Measurements from ENCODE around the gene NTM. TPM values are rescaled to one million over a fixed set of nuclear protein-coding genes. Genes with fewer than 3 reads are reported as not detected.
"Not testable (repeated sequence)": the region's sequence is repeated elsewhere in the genome, so short reads cannot be mapped to it uniquely, and the experiment has no call there.

NTM gene
- total RNA-seq, 1 experiment from 2014 or later, result 2.7 TPM

DNA sequence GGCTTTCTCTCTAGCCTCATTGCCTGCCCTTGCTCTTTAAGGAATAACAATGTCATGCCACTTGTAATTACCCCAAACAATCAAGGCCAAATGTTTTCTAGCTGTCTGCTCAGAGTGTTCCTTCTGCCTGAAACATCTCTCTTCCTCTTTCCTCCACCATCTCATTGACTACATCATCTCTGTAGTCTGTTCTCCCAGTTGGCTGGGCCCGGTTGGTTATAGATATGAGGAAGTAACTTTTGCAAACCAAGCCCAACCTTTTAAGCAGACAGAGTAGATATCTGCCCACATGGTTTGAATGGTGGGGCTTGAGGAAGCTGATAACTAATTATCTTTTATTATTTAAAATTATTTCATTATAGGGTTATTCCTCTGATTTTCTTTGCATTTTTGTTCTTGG lies 104.5 kb downstream of the NTM start:
- H3K4me3 ChIP-seq (ENCODE audit: insufficient read depth, low read depth, low read length), result no peak overlapping the region
- no peaks in the 10 kb centered on the region for H3K36me3 ChIP-seq (replicated peaks; ENCODE audit: control insufficient read depth, insufficient read depth, low read length)
- H3K27me3 ChIP-seq (ENCODE audit: control insufficient read depth, insufficient read depth, low read length), result no peaks in the 10 kb centered on the region
- no peak for DNase-seq

DNA sequence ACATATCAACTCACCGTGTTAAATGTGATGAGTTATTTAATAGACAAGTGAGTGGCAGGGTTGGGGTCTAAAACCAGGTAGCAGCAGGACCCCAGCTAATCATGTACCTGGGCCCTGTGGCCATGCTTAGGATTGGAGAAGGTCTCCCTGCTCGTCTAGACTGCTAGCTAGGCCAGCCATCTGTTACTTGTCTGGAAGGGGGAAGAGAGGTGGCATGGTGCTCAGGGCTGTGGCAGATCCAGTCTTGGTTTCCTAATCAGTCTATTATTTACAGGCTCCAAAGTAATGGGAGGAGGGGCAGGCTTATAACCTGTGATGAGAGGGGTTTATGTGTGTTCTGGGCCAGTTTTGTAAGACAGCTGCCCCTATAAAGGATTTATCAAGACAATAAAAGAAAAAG lies 105.9 kb downstream of the NTM start:
- Histone ChIP-seq H3K27me3 (ENCODE audit: control insufficient read depth, insufficient read depth, low read length) (no peaks in the 10 kb centered on the region), H3K4me3 (ENCODE audit: insufficient read depth, low read depth, low read length) (no peak overlapping the region), H3K36me3 (replicated peaks; ENCODE audit: control insufficient read depth, insufficient read depth, low read length) (no peaks in the 10 kb centered on the region)
- no peak for DNase-seq

DNA sequence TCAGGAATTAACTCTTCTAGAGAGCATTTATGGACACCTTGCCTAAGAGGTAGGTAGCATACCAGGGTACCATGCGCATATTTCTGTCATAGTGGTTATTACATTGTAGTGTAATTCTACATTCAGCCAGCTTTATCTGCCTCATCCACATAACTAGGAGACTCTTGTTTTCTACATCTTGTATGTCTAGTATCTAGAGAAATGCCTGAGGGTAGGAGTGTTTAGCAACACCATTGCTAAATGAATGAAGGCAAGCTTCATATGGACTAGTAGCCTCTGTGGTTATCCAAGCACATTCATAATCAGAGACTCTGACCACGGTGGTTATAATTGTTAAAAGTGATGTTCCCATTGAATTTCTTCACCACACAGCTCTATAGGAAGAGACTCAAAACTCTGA lies 107.9 kb downstream of the NTM start:
- Histone ChIP-seq H3K27me3 (ENCODE audit: control insufficient read depth, insufficient read depth, low read length) (no peaks in the 10 kb centered on the region; the same call in 1 of the 2 replicates), H3K4me3 (ENCODE audit: insufficient read depth, low read depth, low read length) (no peak overlapping the region), H3K36me3 (replicated peaks; ENCODE audit: control insufficient read depth, insufficient read depth, low read length) (no peaks in the 10 kb centered on the region)
- no peak for DNase-seq

DNA sequence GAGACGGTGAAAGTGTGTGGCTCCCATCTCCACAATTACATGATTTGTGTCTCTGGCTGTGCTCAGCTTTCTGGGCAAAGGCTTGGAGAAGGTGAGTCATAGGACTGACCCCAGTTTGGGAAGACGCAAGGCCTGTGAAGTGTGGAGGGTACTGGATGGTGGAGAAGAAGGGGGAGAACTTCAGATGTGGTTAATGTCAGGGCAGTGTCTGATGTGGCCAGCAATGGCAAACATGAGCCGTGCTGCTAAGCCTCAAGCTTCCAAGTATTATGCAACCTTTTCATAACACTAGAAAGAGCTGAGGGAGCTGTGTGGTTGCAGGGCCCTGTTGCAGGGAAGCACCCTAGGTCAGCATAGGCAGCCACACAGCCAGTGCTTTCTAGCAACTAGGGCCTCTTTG lies 110.9 kb downstream of the NTM start:
- Histone ChIP-seq H3K36me3 (replicated peaks; ENCODE audit: control insufficient read depth, insufficient read depth, low read length) (no peaks in the 10 kb centered on the region), H3K27me3 (ENCODE audit: control insufficient read depth, insufficient read depth, low read length) (no peaks in the 10 kb centered on the region; the same call in 1 of the 2 replicates), H3K4me3 (ENCODE audit: insufficient read depth, low read depth, low read length) (no peak overlapping the region)
- DNase-seq, result no peak

DNA sequence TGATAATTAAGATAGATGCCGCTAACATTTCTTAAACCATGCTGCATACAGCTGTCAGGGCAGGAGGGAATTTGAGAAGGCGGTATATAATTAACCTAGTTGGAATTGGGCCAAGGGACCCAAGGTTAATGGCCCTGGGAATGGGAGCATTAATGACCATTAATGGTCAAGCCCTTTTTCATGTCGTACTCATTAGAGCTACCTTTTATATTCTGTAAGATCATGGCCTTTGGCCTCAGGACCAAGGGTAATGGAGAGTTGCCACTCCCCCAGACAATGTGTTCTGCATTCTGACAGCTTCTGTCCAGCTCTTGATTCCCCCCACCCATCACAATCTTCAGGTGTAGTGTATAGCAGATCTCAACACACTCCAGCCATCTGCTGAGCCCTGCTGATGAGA lies 111.6 kb downstream of the NTM start:
- Histone ChIP-seq H3K4me3 (ENCODE audit: insufficient read depth, low read depth, low read length) (no peak overlapping the region), H3K36me3 (replicated peaks; ENCODE audit: control insufficient read depth, insufficient read depth, low read length) (no peaks in the 10 kb centered on the region), H3K27me3 (ENCODE audit: control insufficient read depth, insufficient read depth, low read length) (no peaks in the 10 kb centered on the region; the same call in 1 of the 2 replicates)
- no peak for DNase-seq

DNA sequence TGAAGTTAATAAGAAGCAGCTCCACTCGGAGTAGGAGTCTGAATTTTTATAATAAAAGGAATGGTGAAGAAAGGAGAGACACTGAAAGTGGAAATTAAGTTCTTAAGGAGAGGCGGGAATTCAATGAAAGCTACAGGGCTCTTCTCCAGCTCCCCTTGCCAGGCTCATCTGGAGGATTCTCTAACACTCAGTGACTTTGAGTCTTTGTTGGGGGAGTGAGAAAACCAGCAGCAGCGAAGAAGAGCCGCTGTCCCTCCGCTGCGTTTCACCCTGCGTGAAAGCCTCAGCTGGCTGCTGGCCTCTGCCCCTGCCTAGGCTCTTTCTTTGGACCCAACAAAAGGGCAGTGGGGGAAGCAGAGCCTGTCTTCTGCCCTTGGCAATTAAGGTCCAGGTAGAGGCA lies 113.0 kb downstream of the NTM start:
- no peak overlapping the region for H3K4me3 ChIP-seq (ENCODE audit: insufficient read depth, low read depth, low read length)
- no peaks in the 10 kb centered on the region; the same call in 1 of the 2 replicates for H3K27me3 ChIP-seq (ENCODE audit: control insufficient read depth, insufficient read depth, low read length)
- H3K36me3 ChIP-seq (replicated peaks; ENCODE audit: control insufficient read depth, insufficient read depth, low read length), result no peaks in the 10 kb centered on the region
- DNase-seq, result no peak

DNA sequence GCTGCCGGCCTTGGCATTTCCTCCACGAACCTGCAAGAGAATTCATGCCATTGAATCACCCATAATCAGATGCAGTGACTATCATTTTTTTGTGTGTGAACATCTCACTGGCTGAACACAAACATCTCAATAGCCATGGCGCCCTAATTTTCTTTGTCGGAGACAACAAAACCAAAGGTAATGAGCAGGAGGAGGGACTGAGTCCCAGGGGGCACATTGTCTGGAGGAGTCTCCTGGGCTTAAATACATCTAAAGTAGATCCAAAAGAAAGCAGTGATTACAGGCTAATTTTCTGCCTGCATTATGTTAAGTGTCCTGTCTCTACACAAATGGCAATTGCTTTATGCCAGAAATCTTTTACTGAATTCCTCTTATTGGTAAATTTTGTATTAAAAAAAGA lies 113.5 kb downstream of the NTM start:
- no peak overlapping the region for H3K4me3 ChIP-seq (ENCODE audit: insufficient read depth, low read depth, low read length)
- no peaks in the 10 kb centered on the region; the same call in 1 of the 2 replicates for H3K27me3 ChIP-seq (ENCODE audit: control insufficient read depth, insufficient read depth, low read length)
- no peak for DNase-seq
- H3K36me3 ChIP-seq (replicated peaks; ENCODE audit: control insufficient read depth, insufficient read depth, low read length), result no peaks in the 10 kb centered on the region

DNA sequence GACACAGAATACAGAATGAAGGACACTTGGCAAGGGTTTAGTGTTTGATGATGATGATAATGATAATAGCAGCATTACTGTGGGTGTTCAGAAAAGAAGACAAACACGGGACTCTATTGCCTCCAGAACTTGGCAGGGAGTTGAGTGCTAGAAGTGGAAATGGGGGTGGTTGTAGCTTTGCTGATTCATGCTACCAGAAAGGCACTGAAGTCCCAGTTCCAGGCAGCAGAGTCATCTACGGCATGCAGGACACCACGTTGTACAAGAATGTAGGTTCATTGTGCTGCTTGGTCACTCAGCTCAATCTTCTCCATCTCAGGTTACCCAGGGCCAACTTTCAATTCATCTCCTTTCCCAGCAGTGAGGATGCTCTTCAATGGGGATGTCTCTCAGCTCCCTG lies 115.7 kb downstream of the NTM start:
- Histone ChIP-seq H3K27me3 (ENCODE audit: control insufficient read depth, insufficient read depth, low read length) (no peaks in the 10 kb centered on the region; the same call in 1 of the 2 replicates), H3K36me3 (replicated peaks; ENCODE audit: control insufficient read depth, insufficient read depth, low read length) (no peaks in the 10 kb centered on the region), H3K4me3 (ENCODE audit: insufficient read depth, low read depth, low read length) (no peak overlapping the region)
- no peak for DNase-seq

DNA sequence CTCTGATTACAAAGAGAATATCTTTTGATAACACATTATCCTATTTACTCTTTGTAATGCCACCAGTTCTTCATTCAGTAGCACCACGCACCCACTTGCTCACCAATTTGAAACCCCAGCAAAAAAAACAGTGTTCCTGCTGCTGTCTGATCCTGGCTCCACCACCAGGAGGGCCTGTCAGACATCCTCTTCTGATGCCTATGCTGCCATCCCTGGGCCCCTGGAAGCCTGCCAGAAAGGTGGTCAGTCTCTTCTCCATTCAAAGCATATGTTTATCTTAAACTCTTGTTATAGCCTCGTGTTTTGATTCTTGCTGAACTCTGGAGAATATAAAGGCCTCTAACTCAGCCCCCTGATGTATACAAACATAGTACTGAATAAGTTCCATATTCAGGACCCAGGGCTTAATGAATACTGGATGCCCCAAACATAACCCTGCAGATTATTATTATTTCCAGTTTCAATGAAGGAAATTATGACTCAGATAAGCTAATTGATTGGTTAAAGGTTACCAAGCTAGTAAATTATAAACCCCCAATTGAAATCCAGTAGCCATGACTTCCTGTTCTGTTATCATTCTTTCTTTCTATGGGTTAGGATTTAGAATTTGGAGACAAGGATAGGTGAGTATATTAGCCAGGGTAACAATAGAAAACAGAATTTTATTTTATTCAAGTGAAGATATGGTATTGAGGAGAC lies 116.7 kb downstream of the NTM start:
- no peaks in the 10 kb centered on the region for H3K36me3 ChIP-seq (replicated peaks; ENCODE audit: control insufficient read depth, insufficient read depth, low read length)
- H3K27me3 ChIP-seq (ENCODE audit: control insufficient read depth, insufficient read depth, low read length), result no peaks in the 10 kb centered on the region; the same call in 1 of the 2 replicates
- DNase-seq, result no peak
- H3K4me3 ChIP-seq (ENCODE audit: insufficient read depth, low read depth, low read length), result no peak overlapping the region

DNA sequence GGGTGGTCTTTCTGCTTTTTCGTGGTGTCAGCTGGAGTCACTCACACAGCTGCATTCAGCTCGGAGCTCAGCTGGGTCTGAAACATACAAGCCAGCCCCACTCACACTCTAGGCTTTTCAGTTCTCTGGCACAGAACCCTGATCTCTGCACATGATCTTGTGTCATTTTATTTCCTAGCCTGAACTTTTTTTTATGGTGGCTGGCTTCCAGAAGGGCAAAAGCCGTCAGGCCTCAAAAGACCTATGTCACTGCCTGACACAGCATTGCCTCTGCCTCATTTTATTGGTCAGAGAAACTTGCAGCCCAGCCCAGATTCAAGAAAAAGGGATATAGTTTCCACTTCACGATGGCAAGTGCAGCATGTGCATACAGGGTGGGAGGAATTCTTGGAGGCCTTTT lies 117.8 kb downstream of the NTM start:
- H3K27me3 ChIP-seq (ENCODE audit: control insufficient read depth, insufficient read depth, low read length), result no peaks in the 10 kb centered on the region
- no peak for DNase-seq

DNA sequence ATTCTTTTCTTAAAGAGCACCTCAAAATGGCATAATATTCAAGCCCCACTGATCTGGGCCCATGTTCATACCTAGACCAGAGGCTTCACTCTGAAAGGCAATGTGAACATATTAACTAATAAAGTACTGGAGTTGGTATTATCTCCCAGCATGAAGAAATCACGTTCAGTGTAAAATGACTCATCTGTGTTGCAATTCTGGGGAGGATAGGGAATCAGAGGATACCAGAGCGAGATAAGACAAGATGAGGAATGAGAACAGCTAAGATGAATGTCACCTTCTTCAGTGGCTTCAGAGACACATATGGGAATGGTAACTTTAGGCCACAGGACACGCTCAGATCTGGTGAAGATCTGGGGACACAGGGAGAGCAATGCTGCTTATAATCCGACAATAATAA lies 121.1 kb downstream of the NTM start:
- no peaks in the 10 kb centered on the region for H3K36me3 ChIP-seq (replicated peaks; ENCODE audit: control insufficient read depth, insufficient read depth, low read length)
- H3K27me3 ChIP-seq (ENCODE audit: control insufficient read depth, insufficient read depth, low read length), result no peaks in the 10 kb centered on the region
- no peak overlapping the region for H3K4me3 ChIP-seq (ENCODE audit: insufficient read depth, low read depth, low read length)
- no peak for DNase-seq

More for the DNA sequence above, 117.8 kb downstream of the NTM start:
- no peak overlapping the region for H3K4me3 ChIP-seq (ENCODE audit: insufficient read depth, low read depth, low read length)
- no peaks in the 10 kb centered on the region for H3K36me3 ChIP-seq (replicated peaks; ENCODE audit: control insufficient read depth, insufficient read depth, low read length)

DNA sequence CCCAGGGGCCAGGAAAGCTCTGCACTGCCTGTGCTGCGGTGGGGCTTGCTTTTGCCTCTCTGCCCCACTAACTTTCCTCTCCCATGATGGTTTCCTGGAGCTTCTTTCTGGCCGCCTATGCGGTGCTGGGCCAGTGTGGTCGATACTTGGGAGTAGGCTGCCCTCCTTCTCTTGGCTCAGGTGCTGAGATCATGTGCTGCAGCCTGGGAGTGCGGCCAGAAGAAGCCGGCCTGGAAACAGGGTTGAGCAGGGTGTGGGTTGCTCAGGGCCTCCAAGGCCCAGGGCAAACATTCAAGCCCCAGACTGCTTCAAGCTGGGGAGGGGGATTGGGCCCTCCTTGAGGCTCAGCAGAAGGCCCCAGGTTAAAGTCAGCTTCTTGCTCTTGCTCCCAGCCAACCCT lies 125.0 kb downstream of the NTM start:
- Histone ChIP-seq H3K4me3 (ENCODE audit: insufficient read depth, low read depth, low read length) (no peak overlapping the region), H3K36me3 (replicated peaks; ENCODE audit: control insufficient read depth, insufficient read depth, low read length) (no peaks in the 10 kb centered on the region), H3K27me3 (ENCODE audit: control insufficient read depth, insufficient read depth, low read length) (no peaks in the 10 kb centered on the region)
- DNase-seq, result no peak

DNA sequence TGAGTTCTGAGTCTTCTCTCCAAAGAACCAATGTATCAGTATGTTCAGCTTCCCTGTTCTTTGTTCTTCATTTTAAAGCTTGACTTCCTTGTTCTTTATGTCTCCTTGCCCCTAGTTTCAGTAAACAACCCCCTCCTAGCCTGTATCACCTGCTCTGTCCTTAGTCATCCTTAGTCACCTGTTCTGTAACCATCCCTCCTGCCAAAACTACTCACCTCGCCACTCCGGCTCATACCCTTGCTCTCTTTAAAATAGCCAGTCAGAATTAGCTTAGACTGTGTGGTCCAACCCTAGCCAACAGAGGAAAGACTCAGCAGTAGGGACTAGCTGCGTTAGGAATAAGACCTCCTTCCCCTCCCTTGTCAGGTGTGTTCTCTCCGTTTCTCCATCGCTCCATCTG lies 127.3 kb downstream of the NTM start:
- DNase-seq; H3K4me3 ChIP-seq (ENCODE audit: insufficient read depth, low read depth, low read length); H3K36me3 ChIP-seq (replicated peaks; ENCODE audit: control insufficient read depth, insufficient read depth, low read length); H3K27me3 ChIP-seq (ENCODE audit: control insufficient read depth, insufficient read depth, low read length): not testable (repeated sequence)

DNA sequence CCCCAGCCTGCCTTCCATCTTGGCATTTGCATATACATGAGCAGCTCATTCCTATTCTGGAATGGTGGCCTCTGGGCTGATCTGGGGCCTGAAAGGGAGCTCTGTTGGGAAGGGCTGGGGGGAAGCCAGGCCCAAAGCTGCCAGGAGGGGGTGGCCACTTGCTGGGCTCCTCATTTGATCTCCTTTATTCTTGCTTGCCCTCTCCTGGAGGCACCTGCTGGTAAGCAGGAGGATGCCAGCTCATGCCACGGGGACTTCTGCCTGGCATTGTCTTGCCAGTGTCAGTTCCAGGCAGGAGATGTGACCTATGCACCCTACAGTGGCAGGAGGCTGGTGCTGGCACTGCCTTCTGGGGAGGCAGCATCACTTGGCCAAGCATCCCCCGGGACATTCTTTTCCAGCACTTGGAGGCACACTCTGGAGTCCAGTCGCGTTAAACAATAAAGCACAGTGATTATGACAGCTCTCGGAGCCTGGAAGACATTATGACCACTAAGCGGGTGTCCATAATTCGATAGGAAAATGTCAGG lies 128.3 kb downstream of the NTM start:
- no peak overlapping the region for H3K4me3 ChIP-seq (ENCODE audit: insufficient read depth, low read depth, low read length)
- DNase-seq, result peak; percentile 70

DNA sequence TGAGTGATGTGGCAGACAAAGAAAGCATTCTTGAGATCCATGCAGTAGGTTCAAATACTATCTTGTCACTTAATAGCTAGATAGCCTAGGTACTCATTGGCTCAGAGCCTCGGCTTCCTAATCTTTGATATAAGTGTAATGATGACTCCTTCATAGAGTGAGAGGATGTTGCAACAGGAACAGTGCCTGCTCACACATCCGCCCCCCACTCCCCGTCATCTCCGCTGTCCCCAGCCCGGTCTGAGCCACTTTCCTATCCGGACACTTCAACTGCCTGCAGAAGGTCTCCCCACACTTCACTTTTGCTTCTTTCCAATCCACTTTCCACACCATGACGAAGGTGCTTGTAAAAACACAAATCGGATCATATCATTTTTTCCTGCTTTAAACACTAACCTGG lies 128.8 kb downstream of the NTM start:
- Histone ChIP-seq H3K36me3 (replicated peaks; ENCODE audit: control insufficient read depth, insufficient read depth, low read length) (no peaks in the 10 kb centered on the region), H3K4me3 (ENCODE audit: insufficient read depth, low read depth, low read length) (no peak overlapping the region), H3K27me3 (ENCODE audit: control insufficient read depth, insufficient read depth, low read length) (no peaks in the 10 kb centered on the region)
- DNase-seq, result no peak

More for the DNA sequence above, 128.3 kb downstream of the NTM start:
- H3K27me3 ChIP-seq (ENCODE audit: control insufficient read depth, insufficient read depth, low read length), result no peaks in the 10 kb centered on the region
- no peaks in the 10 kb centered on the region for H3K36me3 ChIP-seq (replicated peaks; ENCODE audit: control insufficient read depth, insufficient read depth, low read length)
